ENCODE data around the gene GALNT2. TPM values are rescaled to one million over a fixed set of nuclear protein-coding genes. Genes with fewer than 3 reads are reported as not detected.

Gene GALNT2
- total and polyA plus RNA-seq, 10 of the 15 experiments (the other 5 are each of a cell fraction or from before 2014, with no cell fraction given), result 0.52 to 27.7 (median 16.3) TPM

GRCh38 chr1:230254265-230254664 is 187.2 kb downstream of the GALNT2 start:
- ATAC-seq (no peak), FAIRE-seq (no peak), DNase-seq (ENCODE audit: low read depth, low spot score) (no peak)
- no TSS peak for BruUV-seq (replicated peaks)
- no peaks in the 10 kb centered on the region for H3K79me2 ChIP-seq (ENCODE audit: control insufficient read depth, insufficient read depth, low read length)
- H3K4me1 ChIP-seq (ENCODE audit: control insufficient read depth, insufficient read depth, low read length), result peaks cover 4% of the 10 kb centered on the region; the same call in 1 of the 2 replicates
- H3K9me3 ChIP-seq (replicated peaks; ENCODE audit: control insufficient read depth, insufficient read depth, low read length), result no peaks in the 10 kb centered on the region
- ChIA-PET POLR2A (no interaction called here), SMC1A (ENCODE audit: uncharacterized antibody, unreplicated experiment) (no interaction called here), CTCF (interaction anchor here (0.6 kb wide), 1 partner anchor 40 kb away, joined by 3 read pairs; no protein-coding TSS in a partner anchor), RAD21 (ENCODE audit: unreplicated experiment) (no interaction called here)
- WGBS (ENCODE audit: insufficient coverage, insufficient replicate concordance, low lambda C conversion rate, missing lambda C conversion rate), result 76% methylated on average over 4 of the region's 4 CpGs
- H2AFZ ChIP-seq (ENCODE audit: control insufficient read depth, low read depth, low read length), result no peak overlapping the region
- no peak overlapping the region for H3K4me3 ChIP-seq
- H3K4me2 ChIP-seq (ENCODE audit: control insufficient read depth, insufficient read depth), result no peak overlapping the region
- H3K36me3 ChIP-seq (ENCODE audit: control insufficient read depth in 2 of 2, insufficient read depth in 2 of 2, low read length in 1 of 2), result peaks cover under 1 to 11% of the 10 kb centered on the region in 2 experiments
- no peaks in the 10 kb centered on the region for H3K27me3 ChIP-seq (replicated peaks in 1 of 2; ENCODE audit: control insufficient read depth in 2 of 2, insufficient read depth in 2 of 2, low read length in 1 of 2)
- H4K20me1 ChIP-seq (ENCODE audit: control insufficient read depth, insufficient read depth), result no peaks in the 10 kb centered on the region
- H3K27ac ChIP-seq (ENCODE audit: control insufficient read depth, insufficient read depth), result no peak overlapping the region
- in situ Hi-C loops (cut with MboI) (no loop called here), intact Hi-C loops (cut with micrococcal nuclease; ENCODE audit: unreplicated experiment) (no loop called here)
- no peak overlapping the region for H3K9ac ChIP-seq (ENCODE audit: control insufficient read depth, insufficient read depth, low read length)
- no peak for TF ChIP-seq RAD51 (IDR thresholded peaks at IDR 0.05)
- TF ChIP-seq, protein P1, sequence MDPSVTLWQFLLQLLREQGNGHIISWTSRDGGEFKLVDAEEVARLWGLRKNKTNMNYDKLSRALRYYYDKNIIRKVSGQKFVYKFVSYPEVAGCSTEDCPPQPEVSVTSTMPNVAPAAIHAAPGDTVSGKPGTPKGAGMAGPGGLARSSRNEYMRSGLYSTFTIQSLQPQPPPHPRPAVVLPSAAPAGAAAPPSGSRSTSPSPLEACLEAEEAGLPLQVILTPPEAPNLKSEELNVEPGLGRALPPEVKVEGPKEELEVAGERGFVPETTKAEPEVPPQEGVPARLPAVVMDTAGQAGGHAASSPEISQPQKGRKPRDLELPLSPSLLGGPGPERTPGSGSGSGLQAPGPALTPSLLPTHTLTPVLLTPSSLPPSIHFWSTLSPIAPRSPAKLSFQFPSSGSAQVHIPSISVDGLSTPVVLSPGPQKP (IDR thresholded peaks at IDR 0.05; ENCODE audit: low read depth, low read length), result no peak
- TF ChIP-seq MTA3 (IDR thresholded peaks at IDR 0.05; ENCODE audit: borderline replicate concordance, low read length), result no peak
- TF ChIP-seq ZNF622 (IDR thresholded peaks at IDR 0.05), result no peak
- no peak for TF ChIP-seq POLR2AphosphoS2 (IDR thresholded peaks at IDR 0.05; ENCODE audit: low read depth, low read length)
- TF ChIP-seq, protein P2, sequence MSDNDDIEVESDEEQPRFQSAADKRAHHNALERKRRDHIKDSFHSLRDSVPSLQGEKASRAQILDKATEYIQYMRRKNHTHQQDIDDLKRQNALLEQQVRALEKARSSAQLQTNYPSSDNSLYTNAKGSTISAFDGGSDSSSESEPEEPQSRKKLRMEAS (IDR thresholded peaks at IDR 0.05; ENCODE audit: low read depth, low read length), result no peak
- no peak for TF ChIP-seq ETV6 (conservative IDR thresholded peaks at IDR 0.05 in 1 of 2, IDR thresholded peaks at IDR 0.05 in 1 of 2; ENCODE audit: borderline replicate concordance in 1 of 2, low read depth in 1 of 2)
- TF ChIP-seq BHLHE40 (IDR thresholded peaks at IDR 0.05; ENCODE audit: borderline replicate concordance in 1 of 2, low read depth in 2 of 2, low read length in 1 of 2), result no peak
- no peak for TF ChIP-seq E4F1 (IDR thresholded peaks at IDR 0.05; ENCODE audit: borderline replicate concordance, partially characterized antibody)
- no peak for TF ChIP-seq PBX3 (IDR thresholded peaks at IDR 0.05; ENCODE audit: insufficient replicate concordance, low read depth, low read length)
- no peak for TF ChIP-seq TCF3 (IDR thresholded peaks at IDR 0.05; ENCODE audit: borderline replicate concordance, insufficient read depth, low read depth, low read length)
- TF ChIP-seq, protein P3, sequence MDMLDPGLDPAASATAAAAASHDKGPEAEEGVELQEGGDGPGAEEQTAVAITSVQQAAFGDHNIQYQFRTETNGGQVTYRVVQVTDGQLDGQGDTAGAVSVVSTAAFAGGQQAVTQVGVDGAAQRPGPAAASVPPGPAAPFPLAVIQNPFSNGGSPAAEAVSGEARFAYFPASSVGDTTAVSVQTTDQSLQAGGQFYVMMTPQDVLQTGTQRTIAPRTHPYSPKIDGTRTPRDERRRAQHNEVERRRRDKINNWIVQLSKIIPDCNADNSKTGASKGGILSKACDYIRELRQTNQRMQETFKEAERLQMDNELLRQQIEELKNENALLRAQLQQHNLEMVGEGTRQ (IDR thresholded peaks at IDR 0.05; ENCODE audit: borderline replicate concordance, low read depth, low read length), result no peak
- no peak for TF ChIP-seq LARP7 (IDR thresholded peaks at IDR 0.05)
- TF ChIP-seq BMI1 (IDR thresholded peaks at IDR 0.05; ENCODE audit: borderline replicate concordance), result no peak
- TF ChIP-seq BRCA1 (IDR thresholded peaks at IDR 0.05; ENCODE audit: low read depth, low read length), result no peak
- no peak for TF ChIP-seq SP1 (IDR thresholded peaks at IDR 0.05; ENCODE audit: low read depth, low read length)
- no peak for TF ChIP-seq IRF3 (IDR thresholded peaks at IDR 0.05)
- no peak for TF ChIP-seq IKZF1 (conservative IDR thresholded peaks at IDR 0.05)
